SK-N-SH (cell line): ENCODE results near the gene CASP7. TPM values are rescaled to one million over a fixed set of nuclear protein-coding genes. Genes with fewer than 3 reads are reported as not detected.
"Not testable (repeated sequence)": the region's sequence is repeated elsewhere in the genome, so short reads cannot be mapped to it uniquely, and the experiment has no call there.

ENCODE experiments used
- CTCF ChIA-PET: fragments of 300-600, 350-600 bp; formaldehyde crosslinking; extraction: SDS; loops from one replicate; lab custom pipeline; 2021; lab: Yijun Ruan, JAX
- POLR2A ChIA-PET: fragments of 350-600 bp; sonication (Branson Sonifier 250); formaldehyde crosslinking; extraction: SDS; loops from one replicate; lab custom pipeline; 2020; ENCODE audit warnings: antibody characterized with exemption, inconsistent platforms; lab: Yijun Ruan, JAX
- DNase-seq: peaks from one replicate; pipeline ENCODE4 v3.0.0; 2012
- H2AFZ ChIP-seq: fragments of 200-600 bp; sonication (generic); 2 replicates; pipeline ENCODE4 v1.8.1; 2016; ENCODE audit warnings: antibody characterized with exemption, mild to moderate bottlenecking, low read depth
- H3F3A ChIP-seq: fragments of 200-600 bp; sonication (generic); replicated peaks from 2 replicates; pipeline ENCODE3; 2016; ENCODE audit warnings: antibody characterized with exemption, mild to moderate bottlenecking; ENCODE audit not compliant: insufficient read depth
- H3K27ac ChIP-seq, 2 experiments: fragments of 200-500 bp in 1 of 2; fragments of 200-600 bp in 1 of 2; sonication (Bioruptor generic) in 1 of 2; sonication (generic), shearing (Covaris generic) in 1 of 2; 2 replicates each; pipeline versions ENCODE4 v1.5.1 to v1.6.1; 2014 to 2016; ENCODE audit warnings: low read depth in 2 of 2, inconsistent platforms in 1 of 2, low read length in 1 of 2, mild to moderate bottlenecking in 1 of 2, mixed read lengths in 1 of 2
- H3K27me3 ChIP-seq: fragments of 200-600 bp; sonication (generic), shearing (Covaris generic); 2 replicates; pipeline ENCODE4 v1.6.1; 2016; ENCODE audit warnings: mixed run types; ENCODE audit not compliant: insufficient read depth
- H3K36me3 ChIP-seq, 2 experiments: fragments of 200-500 bp in 1 of 2; fragments of 200-600 bp in 1 of 2; sonication (Bioruptor generic) in 1 of 2; sonication (generic) in 1 of 2; replicated peaks in 1 of 2; 2 replicates each; pipeline versions ENCODE3 to v1.5.1; 2014 to 2016; ENCODE audit warnings: low read length in 1 of 2, mild to moderate bottlenecking in 1 of 2; ENCODE audit not compliant: insufficient read depth in 2 of 2, control insufficient read depth in 1 of 2
- H3K4me1 ChIP-seq, 2 experiments: fragments of 200-500 bp in 1 of 2; fragments of 200-600 bp in 1 of 2; sonication (Bioruptor generic) in 1 of 2; sonication (generic), shearing (Covaris generic) in 1 of 2; 2 replicates each; pipeline versions ENCODE4 v1.5.1 to v1.6.1; 2014 to 2016; ENCODE audit warnings: low read depth in 1 of 2, low read length in 1 of 2, mixed run types in 1 of 2; ENCODE audit not compliant: insufficient read depth in 2 of 2, control insufficient read depth in 1 of 2
- H3K4me2 ChIP-seq: fragments of 200-600 bp; sonication (generic), shearing (Covaris generic); 2 replicates; pipeline ENCODE4 v1.6.1; 2017; ENCODE audit warnings: mixed run types
- H3K4me3 ChIP-seq, 2 experiments: fragments of 200-500 bp in 1 of 2; fragments of 200-600 bp in 1 of 2; sonication (Bioruptor generic) in 1 of 2; sonication (generic), shearing (Covaris generic) in 1 of 2; 2 replicates each; pipeline versions ENCODE4 v1.5.1 to v1.8.1; 2014 to 2016; ENCODE audit warnings: low read depth in 2 of 2, inconsistent platforms in 1 of 2, low read length in 1 of 2, mild to moderate bottlenecking in 1 of 2, mixed read lengths in 1 of 2, moderate library complexity in 1 of 2
- H3K79me2 ChIP-seq: fragments of 200-600 bp; sonication (generic); 2 replicates; pipeline ENCODE4 v1.8.1; 2017; ENCODE audit warnings: mild to moderate bottlenecking; ENCODE audit not compliant: insufficient read depth
- H3K9ac ChIP-seq: fragments of 200-600 bp; sonication (generic); 2 replicates; pipeline ENCODE4 v1.6.1; 2017; ENCODE audit warnings: mixed run types
- H3K9me2 ChIP-seq: fragments of 200-600 bp; sonication (generic); 2 replicates; pipeline ENCODE4 v1.6.1; 2017; ENCODE audit warnings: mixed run types
- H3K9me3 ChIP-seq: fragments of 200-600 bp; sonication (generic); 2 replicates; pipeline ENCODE4 v1.6.1; 2017; ENCODE audit warnings: mixed run types, mild to moderate bottlenecking, moderate library complexity
- H4K20me1 ChIP-seq: fragments of 200-600 bp; sonication (generic); 2 replicates; pipeline ENCODE4 v1.6.1; 2017; ENCODE audit warnings: mild to moderate bottlenecking, mixed run types; ENCODE audit not compliant: insufficient read depth
- CHD2 ChIP-seq: fragments of 150-350 bp; IDR thresholded peaks from 2 replicates; pipeline ENCODE4 v1.6.1; 2018; ENCODE audit warnings: low read length; ENCODE audit not compliant: partially characterized antibody
- CTCF ChIP-seq: fragments of 200-600 bp; sonication (generic); IDR thresholded peaks from 2 replicates; pipeline ENCODE4 v1.6.1; 2017; ENCODE audit warnings: antibody characterized with exemption, mild to moderate bottlenecking, moderate library complexity
- EZH2phosphoT487 ChIP-seq: fragments of 200-600 bp; sonication (generic); IDR thresholded peaks from 2 replicates; pipeline ENCODE4 v1.6.1; 2017; ENCODE audit warnings: low read depth, mixed run types, mild to moderate bottlenecking, antibody characterized with exemption, moderate library complexity, borderline replicate concordance
- FOXJ3 ChIP-seq: sonication (generic); formaldehyde crosslinking; IDR thresholded peaks from 2 replicates; pipeline ENCODE4 v1.5.1; 2020; ENCODE audit warnings: mild to moderate bottlenecking, missing genetic modification reagents
- FOXM1 ChIP-seq: IDR thresholded peaks from 2 replicates; pipeline ENCODE4 v1.4.0; 2012; ENCODE audit warnings: low read depth, mild to moderate bottlenecking
- NRF1 ChIP-seq: IDR thresholded peaks from 2 replicates; pipeline ENCODE4 v1.6.1; 2012; ENCODE audit warnings: low read depth, mild to moderate bottlenecking, low read length
- POLR2AphosphoS5 ChIP-seq: IDR thresholded peaks from 2 replicates; pipeline ENCODE4 v1.6.1; 2012; ENCODE audit warnings: low read depth, low read length
- REST ChIP-seq: IDR thresholded peaks from 2 replicates; pipeline ENCODE4 v1.6.1; 2012; ENCODE audit warnings: mild to moderate bottlenecking, low read depth, low read length, moderate library complexity
- RFX5 ChIP-seq: IDR thresholded peaks from 2 replicates; pipeline ENCODE4 v1.6.1; 2012; ENCODE audit warnings: mild to moderate bottlenecking, improper control_type of control experiment, low read length
- RXRA ChIP-seq: IDR thresholded peaks from 2 replicates; pipeline ENCODE4 v1.4.0; 2012; ENCODE audit warnings: low read depth, mild to moderate bottlenecking, borderline replicate concordance
- SIN3A ChIP-seq: IDR thresholded peaks from 2 replicates; pipeline ENCODE4 v1.6.1; 2012; ENCODE audit warnings: low read depth, mild to moderate bottlenecking, low read length, moderate library complexity, borderline replicate concordance
- SMC3 ChIP-seq: IDR thresholded peaks from 2 replicates; pipeline ENCODE4 v1.6.1; 2012; ENCODE audit warnings: low read depth, low read length, improper control_type of control experiment
- TEAD4 ChIP-seq: IDR thresholded peaks from 2 replicates; pipeline ENCODE4 v1.4.0; 2012; ENCODE audit warnings: mild to moderate bottlenecking, borderline replicate concordance; ENCODE audit not compliant: insufficient read depth
- YY1 ChIP-seq: IDR thresholded peaks from 2 replicates; pipeline ENCODE4 v1.4.0; 2012; ENCODE audit warnings: low read depth, mild to moderate bottlenecking
- ZBTB33 ChIP-seq: IDR thresholded peaks from 2 replicates; pipeline ENCODE4 v1.4.0; 2012; ENCODE audit warnings: low read depth, borderline replicate concordance
- WGBS: methylation state at CpG from one replicate; pipeline ENCODE4 v1.1.6; 2017; ENCODE audit warnings: low lambda C conversion rate; 5-methylcytosine and 5-hydroxymethylcytosine counted together
- polyA plus RNA-seq, 3 experiments: library from polyadenylated mRNA; depleted of rRNA; stranded (reverse); fragments of >200 nt; gene quantifications; 2 replicates each; pipeline ENCODE4 v1.2.3, GENCODE V29; 2012
- TF ChIP-seq, protein P1 (sequence below): IDR thresholded peaks from 2 replicates; pipeline ENCODE4; 2012

CASP7 gene
- polyA plus RNA-seq, 1 of the 3 experiments (the other 2 are of a cell fraction): 15.1 TPM

DNA sequence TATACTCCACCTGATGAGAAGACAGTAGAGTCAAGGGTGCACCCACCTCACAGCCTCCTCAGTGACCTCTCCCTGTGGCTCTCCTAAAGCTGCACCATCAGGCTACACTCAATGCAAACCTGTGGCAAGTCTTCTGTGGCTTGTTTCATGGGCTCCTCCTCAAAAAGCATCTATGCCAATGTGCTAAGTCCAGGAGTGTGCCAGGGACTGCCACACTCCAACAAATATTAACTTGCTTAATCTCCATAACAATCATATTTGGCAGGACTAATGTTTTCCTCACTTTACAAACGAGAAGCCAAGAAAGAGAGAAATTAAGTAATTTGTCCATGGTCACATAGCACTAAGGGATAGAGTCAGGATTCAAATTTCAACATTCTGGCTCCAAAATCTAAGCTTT, 27.8 kb upstream of the CASP7 start:
- no peak overlapping the region for H3K27ac ChIP-seq
- H3K9me2 ChIP-seq: no peaks in the 10 kb centered on the region
- no peak overlapping the region for H3K9ac ChIP-seq
- no peak for DNase-seq
- H2AFZ ChIP-seq: no peak overlapping the region
- TF ChIP-seq EZH2phosphoT487 (no peak), ZBTB33 (no peak), RXRA (no peak), FOXM1 (no peak), NRF1 (no peak), CTCF (no peak), CHD2 (no peak), YY1 (no peak), POLR2AphosphoS5 (no peak), SIN3A (no peak), FOXJ3 (CRISPR knock-in tag) (no peak), SMC3 (no peak), TEAD4 (no peak), RFX5 (no peak), REST (no peak)
- TF ChIP-seq, protein P1, sequence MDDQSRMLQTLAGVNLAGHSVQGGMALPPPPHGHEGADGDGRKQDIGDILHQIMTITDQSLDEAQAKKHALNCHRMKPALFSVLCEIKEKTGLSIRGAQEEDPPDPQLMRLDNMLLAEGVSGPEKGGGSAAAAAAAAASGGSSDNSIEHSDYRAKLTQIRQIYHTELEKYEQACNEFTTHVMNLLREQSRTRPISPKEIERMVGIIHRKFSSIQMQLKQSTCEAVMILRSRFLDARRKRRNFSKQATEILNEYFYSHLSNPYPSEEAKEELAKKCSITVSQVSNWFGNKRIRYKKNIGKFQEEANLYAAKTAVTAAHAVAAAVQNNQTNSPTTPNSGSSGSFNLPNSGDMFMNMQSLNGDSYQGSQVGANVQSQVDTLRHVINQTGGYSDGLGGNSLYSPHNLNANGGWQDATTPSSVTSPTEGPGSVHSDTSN: no peak
- ChIA-PET POLR2A (no interaction called here), CTCF (no interaction called here)
- no peaks in the 10 kb centered on the region; the same call in 1 of the 2 replicates for H3K27me3 ChIP-seq
- no peaks in the 10 kb centered on the region; a peak in 1 of 4 replicates for H3K4me1 ChIP-seq
- WGBS: 4% methylated on average over 1 of the region's 1 CpG
- H4K20me1 ChIP-seq: no peaks in the 10 kb centered on the region
- no peaks in the 10 kb centered on the region for H3K9me3 ChIP-seq
- no peak overlapping the region for H3K4me3 ChIP-seq
- no peak overlapping the region for H3K4me2 ChIP-seq
- no peaks in the 10 kb centered on the region for H3F3A ChIP-seq
- H3K79me2 ChIP-seq: no peaks in the 10 kb centered on the region
- no peaks in the 10 kb centered on the region for H3K36me3 ChIP-seq

GRCh38 chr10:113652456-113652855, 27.3 kb upstream of the CASP7 start:
- H3K9me2 ChIP-seq, H3K27me3 ChIP-seq, H3K9me3 ChIP-seq, POLR2A ChIA-PET, CTCF ChIA-PET, H3K79me2 ChIP-seq, H3K4me2 ChIP-seq, H4K20me1 ChIP-seq, H3K4me3 ChIP-seq, H3K27ac ChIP-seq, H3K36me3 ChIP-seq, H3K4me1 ChIP-seq, H3K9ac ChIP-seq, DNase-seq, H3F3A ChIP-seq, H2AFZ ChIP-seq: not testable (repeated sequence)
- 38% methylated on average over 3 of the region's 3 CpGs for WGBS
